Astrocyte of the spinal cord (primary cell): ENCODE measurements around the gene C11orf58.

Source experiments
- DNase-seq: peaks from one replicate; pipeline ENCODE4 v3.0.0; 2011; ENCODE audit warnings: low read depth, low spot score
- H3K4me3 ChIP-seq: 2 replicates; pipeline ENCODE4 v1.5.1; 2011; ENCODE audit warnings: low read depth, mild to moderate bottlenecking, low read length, moderate library complexity
- in situ Hi-C: cut with HindIII; loops from 2 replicates; pipeline ENCODE4 v1.10.0; 2017; ENCODE audit warnings: low sequenced_read_pairs
- TF ChIP-seq, protein P1 (sequence below): IDR thresholded peaks from 2 replicates; pipeline ENCODE4 v1.5.1; 2012; ENCODE audit warnings: low read depth, mild to moderate bottlenecking, low read length, inconsistent platforms

C11orf58 gene

DNA sequence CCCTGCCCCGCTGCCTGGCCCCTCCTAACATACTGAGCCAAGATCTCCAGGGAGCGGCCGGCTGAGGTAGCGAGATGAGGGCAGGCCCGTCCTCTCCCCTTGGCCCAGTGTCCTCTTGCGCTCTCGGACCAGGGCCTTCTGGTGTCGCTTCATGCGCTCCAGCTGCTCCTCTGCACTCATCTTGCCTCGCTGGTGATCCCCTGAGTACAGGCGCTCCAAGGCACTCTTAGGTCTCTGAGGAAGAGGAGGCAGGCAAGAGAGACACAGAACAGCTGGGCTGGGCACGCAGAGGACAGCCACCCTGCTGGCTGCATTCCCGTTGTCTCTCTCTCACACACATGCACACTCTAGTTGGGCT, 50.6 kb downstream of the C11orf58 start:
- no peak for DNase-seq
- TF ChIP-seq, protein P1, sequence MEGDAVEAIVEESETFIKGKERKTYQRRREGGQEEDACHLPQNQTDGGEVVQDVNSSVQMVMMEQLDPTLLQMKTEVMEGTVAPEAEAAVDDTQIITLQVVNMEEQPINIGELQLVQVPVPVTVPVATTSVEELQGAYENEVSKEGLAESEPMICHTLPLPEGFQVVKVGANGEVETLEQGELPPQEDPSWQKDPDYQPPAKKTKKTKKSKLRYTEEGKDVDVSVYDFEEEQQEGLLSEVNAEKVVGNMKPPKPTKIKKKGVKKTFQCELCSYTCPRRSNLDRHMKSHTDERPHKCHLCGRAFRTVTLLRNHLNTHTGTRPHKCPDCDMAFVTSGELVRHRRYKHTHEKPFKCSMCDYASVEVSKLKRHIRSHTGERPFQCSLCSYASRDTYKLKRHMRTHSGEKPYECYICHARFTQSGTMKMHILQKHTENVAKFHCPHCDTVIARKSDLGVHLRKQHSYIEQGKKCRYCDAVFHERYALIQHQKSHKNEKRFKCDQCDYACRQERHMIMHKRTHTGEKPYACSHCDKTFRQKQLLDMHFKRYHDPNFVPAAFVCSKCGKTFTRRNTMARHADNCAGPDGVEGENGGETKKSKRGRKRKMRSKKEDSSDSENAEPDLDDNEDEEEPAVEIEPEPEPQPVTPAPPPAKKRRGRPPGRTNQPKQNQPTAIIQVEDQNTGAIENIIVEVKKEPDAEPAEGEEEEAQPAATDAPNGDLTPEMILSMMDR: no peak
- in situ Hi-C loops: no loop called here
- no peak overlapping the region for H3K4me3 ChIP-seq

DNA sequence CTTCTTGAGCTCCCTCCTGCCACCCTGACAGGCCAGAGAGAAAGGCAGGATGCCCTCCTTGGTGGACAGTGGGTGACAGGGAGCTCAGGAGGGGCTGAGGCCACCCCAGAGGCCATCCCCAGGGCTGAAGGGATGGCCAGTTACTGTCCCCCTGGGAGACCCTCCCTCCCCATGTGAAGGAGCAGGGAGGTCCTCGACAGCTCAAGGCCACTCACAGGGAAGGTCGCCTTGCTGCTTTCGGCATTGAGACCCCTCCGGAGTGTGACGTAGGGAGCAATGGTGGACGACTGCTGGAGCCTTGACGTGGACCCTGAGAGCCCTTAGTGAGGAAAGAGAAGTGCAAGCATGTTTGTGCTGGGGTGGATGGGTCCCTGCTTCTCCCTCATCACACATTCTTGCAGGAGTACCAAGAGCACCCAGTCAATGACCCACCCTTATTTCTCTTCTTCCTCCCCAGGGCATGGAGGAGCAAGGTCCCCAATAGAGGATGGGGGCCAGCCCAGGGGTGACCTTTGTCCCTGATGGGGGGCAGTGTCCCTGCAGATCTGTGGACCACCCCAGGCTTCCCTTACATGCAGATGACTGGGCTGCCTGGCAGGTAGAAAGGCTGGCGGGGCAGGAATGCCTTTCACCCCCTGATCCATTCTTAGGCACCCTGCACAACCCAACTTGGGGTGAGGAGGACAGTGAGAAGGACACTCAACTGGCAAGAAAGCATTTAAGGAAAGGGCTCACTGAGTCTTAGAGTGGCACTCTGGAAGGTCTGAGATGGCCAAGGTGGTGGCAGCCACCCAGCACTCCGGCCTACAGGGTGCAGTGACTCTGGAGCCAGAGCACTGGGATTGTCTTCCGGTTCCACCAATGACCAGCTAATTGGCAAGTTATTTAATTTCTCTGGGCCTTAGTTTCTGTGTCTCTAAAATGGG, 51.4 kb downstream of the C11orf58 start:
- in situ Hi-C loops: no loop called here

DNA sequence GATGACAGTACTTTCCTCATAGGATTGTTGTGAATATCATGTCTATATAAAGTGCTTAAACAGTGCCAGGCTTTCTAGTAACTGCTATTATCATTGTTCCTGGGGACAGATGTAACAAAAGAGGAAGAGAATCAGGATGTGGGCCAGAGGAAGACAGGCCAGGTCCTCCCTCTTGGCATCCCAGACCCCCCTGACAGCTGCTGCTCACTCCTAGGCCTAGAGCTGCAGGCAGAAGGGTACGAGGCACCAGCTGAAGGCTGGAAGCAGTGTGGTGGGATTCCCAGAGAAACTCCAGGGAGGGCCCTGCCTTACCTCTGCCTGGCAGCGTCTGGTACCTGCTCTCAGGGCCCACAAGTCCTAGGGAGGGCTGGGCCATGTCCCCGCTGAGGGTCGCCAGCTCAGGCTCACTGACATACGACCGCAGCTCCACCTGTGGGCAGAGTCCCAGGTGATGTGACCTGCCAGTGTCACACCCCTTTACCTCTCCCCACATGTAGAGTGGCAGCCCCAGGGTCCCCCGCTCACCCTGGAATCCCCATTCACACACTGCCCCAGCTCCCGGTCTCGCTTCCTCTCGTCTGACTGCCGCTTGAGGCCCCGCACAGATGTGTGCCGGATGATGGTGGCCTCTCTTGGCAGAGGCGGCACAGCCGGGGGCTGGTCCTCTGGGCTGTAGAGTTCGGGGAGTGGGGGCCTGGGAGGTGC, 52.2 kb downstream of the C11orf58 start:
- in situ Hi-C loops: no loop called here
- DNase-seq: no peak
- TF ChIP-seq, protein P1: no peak
- H3K4me3 ChIP-seq: no peak overlapping the region

More for the DNA sequence above, 51.4 kb downstream of the C11orf58 start:
- DNase-seq: no peak
- no peak overlapping the region for H3K4me3 ChIP-seq
- TF ChIP-seq, protein P1: no peak

DNA sequence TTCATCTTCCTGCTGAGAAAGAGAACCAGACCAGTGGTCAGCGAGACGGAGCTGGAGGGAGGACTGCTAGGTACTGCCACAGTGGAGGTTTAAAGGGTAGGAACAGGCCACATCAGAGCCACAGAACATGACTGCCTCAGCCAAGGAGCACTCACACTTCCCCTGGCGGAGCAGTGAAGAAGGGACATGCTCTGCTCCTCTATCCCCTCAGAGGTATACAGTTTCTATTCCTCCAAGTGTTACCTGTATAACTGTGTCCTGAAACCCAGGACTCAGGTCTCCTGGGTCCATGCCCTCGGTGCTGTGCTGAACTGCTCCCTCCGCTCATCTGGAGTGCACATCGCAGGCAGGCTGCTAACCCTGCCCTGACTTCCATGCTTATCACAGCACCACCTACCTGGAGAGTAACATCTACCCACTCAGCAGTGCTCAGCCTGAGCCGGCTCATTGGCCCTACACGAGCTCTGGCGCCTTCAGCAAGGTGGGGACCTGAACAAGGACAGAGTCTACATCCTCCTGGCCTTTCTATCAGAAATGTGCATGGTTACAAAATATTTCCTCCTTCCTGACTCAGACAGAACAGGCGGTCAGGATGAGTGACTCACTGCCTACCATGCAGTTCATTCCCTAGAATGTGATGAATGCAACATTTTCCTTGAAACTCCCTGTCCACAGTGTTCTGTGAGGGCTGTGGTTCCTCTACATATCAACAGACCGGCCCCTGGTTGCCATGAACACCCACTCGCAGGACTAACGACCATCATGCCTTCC, 52.9 kb downstream of the C11orf58 start:
- in situ Hi-C loops: no loop called here
- TF ChIP-seq, protein P1: no peak
- no peak overlapping the region for H3K4me3 ChIP-seq
- peak; percentile 96 for DNase-seq

DNA sequence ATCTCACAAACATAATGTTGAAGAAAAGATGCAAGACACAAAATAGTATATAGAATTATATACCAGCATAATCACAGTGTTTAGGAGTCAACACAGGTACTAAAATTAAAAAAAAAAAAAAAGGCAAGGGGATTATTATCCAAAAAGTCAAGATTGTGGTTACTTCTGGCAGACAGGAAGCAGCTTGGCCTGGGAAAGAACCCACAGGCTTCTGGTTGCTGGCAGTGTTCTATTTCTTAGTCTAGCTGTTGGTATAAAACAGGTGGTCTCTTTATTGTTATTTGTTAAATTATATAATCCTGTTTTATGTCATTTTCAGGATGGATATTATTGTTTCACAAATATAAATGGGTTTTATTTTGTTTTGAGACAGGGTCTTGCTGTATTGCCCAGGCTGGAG, 54.0 kb downstream of the C11orf58 start:
- in situ Hi-C loops: no loop called here
- no peak overlapping the region for H3K4me3 ChIP-seq
- TF ChIP-seq, protein P1: no peak
- DNase-seq: peak; percentile 60

DNA sequence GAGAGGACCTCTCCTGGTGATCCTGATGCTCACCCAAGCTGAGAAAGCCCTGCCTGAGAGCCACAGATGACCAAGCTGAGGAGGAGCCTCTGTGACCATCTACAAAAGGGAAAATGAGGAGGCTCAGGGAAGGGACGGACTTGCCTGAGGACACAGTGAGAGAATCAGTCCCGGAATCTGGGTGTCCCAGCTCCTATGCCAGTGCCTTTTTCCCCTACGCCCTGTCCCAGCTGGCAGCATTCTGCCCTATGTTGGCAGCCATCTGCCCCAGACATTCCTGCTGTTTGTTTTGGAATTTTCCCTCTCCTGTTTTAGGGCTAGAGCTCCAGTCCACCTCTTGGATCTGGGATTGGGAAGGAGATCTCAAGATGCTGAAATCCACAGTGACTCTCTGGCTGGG, 54.6 kb downstream of the C11orf58 start:
- DNase-seq: no peak
- TF ChIP-seq, protein P1: no peak
- no peak overlapping the region for H3K4me3 ChIP-seq
- in situ Hi-C loops: no loop called here
